HEK293 (cell line): ENCODE results near the gene THBS1.

ENCODE experiments used
- CTCF ChIA-PET: fragments of 350-600 bp; formaldehyde crosslinking; extraction: SDS; loops from one replicate; lab custom pipeline; 2021; ENCODE audit warnings: antibody characterized with exemption; lab: Yijun Ruan, JAX
- POLR2A ChIA-PET: fragments of 300-600 bp; formaldehyde crosslinking; extraction: SDS; loops from one replicate; lab custom pipeline; 2020; ENCODE audit warnings: antibody characterized with exemption, inconsistent platforms; lab: Yijun Ruan, JAX
- H3K27ac ChIP-seq: fragments of 200-500 bp; sonication (Bioruptor generic); 2 replicates; pipeline ENCODE4 v1.5.1; 2014; ENCODE audit warnings: low read depth, low read length, control low read depth, inconsistent platforms; ENCODE audit errors: extremely low read depth
- H3K36me3 ChIP-seq, 2 experiments: fragments of 200-500 bp in 1 of 2; sonication (Bioruptor generic) in 1 of 2; 1 replicate in 1 of 2; 2 replicates in 1 of 2; pipeline ENCODE4 v1.5.1; 2014 to 2017; ENCODE audit warnings: inconsistent platforms in 2 of 2, low read length in 2 of 2; ENCODE audit not compliant: control insufficient read depth in 2 of 2, insufficient read depth in 1 of 2
- H3K4me1 ChIP-seq: fragments of 200-500 bp; sonication (Bioruptor generic); 2 replicates; pipeline ENCODE4 v1.5.1; 2014; ENCODE audit warnings: mild to moderate bottlenecking, low read length, inconsistent platforms; ENCODE audit not compliant: control insufficient read depth, insufficient read depth
- H3K4me3 ChIP-seq: 2 replicates; pipeline ENCODE4 v1.5.1; 2011; ENCODE audit warnings: low read depth, mild to moderate bottlenecking, control low read depth, low read length, moderate library complexity
- H3K9me3 ChIP-seq: fragments of 200-500 bp; sonication (Bioruptor generic); 2 replicates; pipeline ENCODE4 v1.5.1; 2014; ENCODE audit warnings: low read depth, low read length, inconsistent platforms; ENCODE audit not compliant: control insufficient read depth, insufficient read depth
- TRIM28 ChIP-seq: IDR thresholded peaks from 2 replicates; pipeline ENCODE4 v1.6.1; 2011; ENCODE audit warnings: low read length, control low read depth, borderline replicate concordance
- ZEB2 ChIP-seq: fragments of 450-650 bp; formaldehyde crosslinking; IDR thresholded peaks from 2 replicates; pipeline ENCODE4 v1.5.1; 2016; ENCODE audit warnings: missing biosample characterization, missing genetic modification characterization
- ZIC2 ChIP-seq: fragments of 450-650 bp; formaldehyde crosslinking; IDR thresholded peaks from 2 replicates; pipeline ENCODE4 v1.5.1; 2016; ENCODE audit warnings: missing biosample characterization, missing genetic modification characterization
- ZNF292 ChIP-seq: fragments of 450-650 bp; formaldehyde crosslinking; IDR thresholded peaks from 2 replicates; pipeline ENCODE4 v1.5.1; 2016; ENCODE audit warnings: low read depth, missing biosample characterization, missing genetic modification characterization, borderline replicate concordance
- ZNF514 ChIP-seq: fragments of 450-650 bp; formaldehyde crosslinking; IDR thresholded peaks from 2 replicates; pipeline ENCODE4 v1.5.1; 2016; ENCODE audit warnings: missing biosample characterization, missing genetic modification characterization
- ZNF610 ChIP-seq: fragments of 450-650 bp; formaldehyde crosslinking; IDR thresholded peaks from 2 replicates; pipeline ENCODE4 v1.5.1; 2016; ENCODE audit warnings: missing biosample characterization, missing genetic modification characterization, borderline replicate concordance
- TF ChIP-seq, protein P1 (sequence below): fragments of 450-650 bp; formaldehyde crosslinking; IDR thresholded peaks from 2 replicates; pipeline ENCODE4 v1.5.1; 2016; ENCODE audit warnings: missing biosample characterization, missing genetic modification characterization
- TF ChIP-seq, protein P2 (sequence below): fragments of 450-650 bp; IDR thresholded peaks from 2 replicates; pipeline ENCODE4 v1.5.1; 2018; ENCODE audit warnings: missing biosample characterization, mild to moderate bottlenecking, missing genetic modification characterization
- TF ChIP-seq, protein P3 (sequence below): fragments of 450-650 bp; formaldehyde crosslinking; IDR thresholded peaks from 2 replicates; pipeline ENCODE4 v1.5.1; 2016; ENCODE audit warnings: missing biosample characterization, missing genetic modification characterization
- TF ChIP-seq, protein P4 (sequence below): fragments of 450-650 bp; formaldehyde crosslinking; IDR thresholded peaks from 2 replicates; pipeline ENCODE4 v1.5.1; 2016; ENCODE audit warnings: missing biosample characterization, missing genetic modification characterization
- TF ChIP-seq, protein P5 (sequence below): fragments of 450-650 bp; formaldehyde crosslinking; conservative IDR thresholded peaks from 2 replicates; pipeline ENCODE4 v1.5.1; 2016; ENCODE audit warnings: low read depth, missing biosample characterization, missing genetic modification characterization
- TF ChIP-seq, protein P6 (sequence below): fragments of 450-650 bp; formaldehyde crosslinking; IDR thresholded peaks from 2 replicates; pipeline ENCODE4 v1.5.1; 2016; ENCODE audit warnings: missing biosample characterization, missing genetic modification characterization, borderline replicate concordance
- TF ChIP-seq, protein P7 (sequence below): fragments of 450-650 bp; formaldehyde crosslinking; IDR thresholded peaks from 2 replicates; pipeline ENCODE4 v1.5.1; 2016; ENCODE audit warnings: missing biosample characterization, missing genetic modification characterization

Gene THBS1

DNA sequence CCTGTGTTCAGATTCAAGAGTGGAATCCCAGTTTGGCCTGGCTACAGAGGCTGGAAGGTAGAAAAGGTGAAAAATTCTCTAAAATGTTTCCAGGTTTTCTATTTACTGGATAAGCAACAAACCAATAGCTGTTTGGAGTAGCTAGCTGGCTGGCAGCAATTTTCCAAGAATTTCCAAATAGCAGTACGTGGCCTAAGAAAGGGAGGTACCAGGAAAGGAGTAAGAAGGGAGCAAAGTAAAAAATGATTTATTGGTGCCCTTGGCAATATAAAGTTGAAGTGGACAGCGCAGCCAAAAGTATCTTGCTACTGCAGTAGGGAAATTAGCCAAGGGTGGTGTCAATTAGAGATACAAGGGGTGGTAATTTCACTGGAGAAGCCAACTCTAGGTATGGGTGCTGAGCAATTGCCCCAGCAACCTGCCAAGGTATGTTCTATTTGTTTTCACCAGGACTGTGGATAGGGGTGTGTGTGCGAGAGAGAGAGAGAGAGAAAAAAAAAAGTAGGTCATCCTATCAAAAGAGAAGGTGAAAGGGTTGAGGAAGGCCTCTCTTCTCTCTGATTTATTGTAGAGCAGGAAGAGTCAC, 40.8 kb upstream of the THBS1 start (continued):
- TF ChIP-seq, protein P1, sequence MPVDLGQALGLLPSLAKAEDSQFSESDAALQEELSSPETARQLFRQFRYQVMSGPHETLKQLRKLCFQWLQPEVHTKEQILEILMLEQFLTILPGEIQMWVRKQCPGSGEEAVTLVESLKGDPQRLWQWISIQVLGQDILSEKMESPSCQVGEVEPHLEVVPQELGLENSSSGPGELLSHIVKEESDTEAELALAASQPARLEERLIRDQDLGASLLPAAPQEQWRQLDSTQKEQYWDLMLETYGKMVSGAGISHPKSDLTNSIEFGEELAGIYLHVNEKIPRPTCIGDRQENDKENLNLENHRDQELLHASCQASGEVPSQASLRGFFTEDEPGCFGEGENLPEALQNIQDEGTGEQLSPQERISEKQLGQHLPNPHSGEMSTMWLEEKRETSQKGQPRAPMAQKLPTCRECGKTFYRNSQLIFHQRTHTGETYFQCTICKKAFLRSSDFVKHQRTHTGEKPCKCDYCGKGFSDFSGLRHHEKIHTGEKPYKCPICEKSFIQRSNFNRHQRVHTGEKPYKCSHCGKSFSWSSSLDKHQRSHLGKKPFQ, result no peak
- TF ChIP-seq, protein P2, sequence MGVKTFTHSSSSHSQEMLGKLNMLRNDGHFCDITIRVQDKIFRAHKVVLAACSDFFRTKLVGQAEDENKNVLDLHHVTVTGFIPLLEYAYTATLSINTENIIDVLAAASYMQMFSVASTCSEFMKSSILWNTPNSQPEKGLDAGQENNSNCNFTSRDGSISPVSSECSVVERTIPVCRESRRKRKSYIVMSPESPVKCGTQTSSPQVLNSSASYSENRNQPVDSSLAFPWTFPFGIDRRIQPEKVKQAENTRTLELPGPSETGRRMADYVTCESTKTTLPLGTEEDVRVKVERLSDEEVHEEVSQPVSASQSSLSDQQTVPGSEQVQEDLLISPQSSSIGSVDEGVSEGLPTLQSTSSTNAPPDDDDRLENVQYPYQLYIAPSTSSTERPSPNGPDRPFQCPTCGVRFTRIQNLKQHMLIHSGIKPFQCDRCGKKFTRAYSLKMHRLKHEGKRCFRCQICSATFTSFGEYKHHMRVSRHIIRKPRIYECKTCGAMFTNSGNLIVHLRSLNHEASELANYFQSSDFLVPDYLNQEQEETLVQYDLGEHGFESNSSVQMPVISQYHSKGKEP, result no peak
- TF ChIP-seq, protein P3, sequence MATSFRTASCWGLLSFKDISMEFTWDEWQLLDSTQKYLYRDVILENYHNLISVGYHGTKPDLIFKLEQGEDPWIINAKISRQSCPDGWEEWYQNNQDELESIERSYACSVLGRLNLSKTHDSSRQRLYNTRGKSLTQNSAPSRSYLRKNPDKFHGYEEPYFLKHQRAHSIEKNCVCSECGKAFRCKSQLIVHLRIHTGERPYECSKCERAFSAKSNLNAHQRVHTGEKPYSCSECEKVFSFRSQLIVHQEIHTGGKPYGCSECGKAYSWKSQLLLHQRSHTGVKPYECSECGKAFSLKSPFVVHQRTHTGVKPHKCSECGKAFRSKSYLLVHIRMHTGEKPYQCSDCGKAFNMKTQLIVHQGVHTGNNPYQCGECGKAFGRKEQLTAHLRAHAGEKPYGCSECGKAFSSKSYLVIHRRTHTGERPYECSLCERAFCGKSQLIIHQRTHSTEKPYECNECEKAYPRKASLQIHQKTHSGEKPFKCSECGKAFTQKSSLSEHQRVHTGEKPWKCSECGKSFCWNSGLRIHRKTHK (tag by site-specific recombination), result no peak
- TF ChIP-seq, protein P4, sequence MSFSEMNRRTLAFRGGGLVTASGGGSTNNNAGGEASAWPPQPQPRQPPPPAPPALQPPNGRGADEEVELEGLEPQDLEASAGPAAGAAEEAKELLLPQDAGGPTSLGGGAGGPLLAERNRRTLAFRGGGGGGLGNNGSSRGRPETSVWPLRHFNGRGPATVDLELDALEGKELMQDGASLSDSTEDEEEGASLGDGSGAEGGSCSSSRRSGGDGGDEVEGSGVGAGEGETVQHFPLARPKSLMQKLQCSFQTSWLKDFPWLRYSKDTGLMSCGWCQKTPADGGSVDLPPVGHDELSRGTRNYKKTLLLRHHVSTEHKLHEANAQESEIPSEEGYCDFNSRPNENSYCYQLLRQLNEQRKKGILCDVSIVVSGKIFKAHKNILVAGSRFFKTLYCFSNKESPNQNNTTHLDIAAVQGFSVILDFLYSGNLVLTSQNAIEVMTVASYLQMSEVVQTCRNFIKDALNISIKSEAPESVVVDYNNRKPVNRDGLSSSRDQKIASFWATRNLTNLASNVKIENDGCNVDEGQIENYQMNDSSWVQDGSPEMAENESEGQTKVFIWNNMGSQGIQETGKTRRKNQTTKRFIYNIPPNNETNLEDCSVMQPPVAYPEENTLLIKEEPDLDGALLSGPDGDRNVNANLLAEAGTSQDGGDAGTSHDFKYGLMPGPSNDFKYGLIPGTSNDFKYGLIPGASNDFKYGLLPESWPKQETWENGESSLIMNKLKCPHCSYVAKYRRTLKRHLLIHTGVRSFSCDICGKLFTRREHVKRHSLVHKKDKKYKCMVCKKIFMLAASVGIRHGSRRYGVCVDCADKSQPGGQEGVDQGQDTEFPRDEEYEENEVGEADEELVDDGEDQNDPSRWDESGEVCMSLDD (tag by site-specific recombination), result no peak
- no peak for TF ChIP-seq ZNF292 (tag by site-specific recombination)
- TF ChIP-seq, protein P5, sequence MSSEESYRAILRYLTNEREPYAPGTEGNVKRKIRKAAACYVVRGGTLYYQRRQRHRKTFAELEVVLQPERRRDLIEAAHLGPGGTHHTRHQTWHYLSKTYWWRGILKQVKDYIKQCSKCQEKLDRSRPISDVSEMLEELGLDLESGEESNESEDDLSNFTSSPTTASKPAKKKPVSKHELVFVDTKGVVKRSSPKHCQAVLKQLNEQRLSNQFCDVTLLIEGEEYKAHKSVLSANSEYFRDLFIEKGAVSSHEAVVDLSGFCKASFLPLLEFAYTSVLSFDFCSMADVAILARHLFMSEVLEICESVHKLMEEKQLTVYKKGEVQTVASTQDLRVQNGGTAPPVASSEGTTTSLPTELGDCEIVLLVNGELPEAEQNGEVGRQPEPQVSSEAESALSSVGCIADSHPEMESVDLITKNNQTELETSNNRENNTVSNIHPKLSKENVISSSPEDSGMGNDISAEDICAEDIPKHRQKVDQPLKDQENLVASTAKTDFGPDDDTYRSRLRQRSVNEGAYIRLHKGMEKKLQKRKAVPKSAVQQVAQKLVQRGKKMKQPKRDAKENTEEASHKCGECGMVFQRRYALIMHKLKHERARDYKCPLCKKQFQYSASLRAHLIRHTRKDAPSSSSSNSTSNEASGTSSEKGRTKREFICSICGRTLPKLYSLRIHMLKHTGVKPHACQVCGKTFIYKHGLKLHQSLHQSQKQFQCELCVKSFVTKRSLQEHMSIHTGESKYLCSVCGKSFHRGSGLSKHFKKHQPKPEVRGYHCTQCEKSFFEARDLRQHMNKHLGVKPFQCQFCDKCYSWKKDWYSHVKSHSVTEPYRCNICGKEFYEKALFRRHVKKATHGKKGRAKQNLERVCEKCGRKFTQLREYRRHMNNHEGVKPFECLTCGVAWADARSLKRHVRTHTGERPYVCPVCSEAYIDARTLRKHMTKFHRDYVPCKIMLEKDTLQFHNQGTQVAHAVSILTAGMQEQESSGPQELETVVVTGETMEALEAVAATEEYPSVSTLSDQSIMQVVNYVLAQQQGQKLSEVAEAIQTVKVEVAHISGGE (tag by site-specific recombination), result no peak
- TF ChIP-seq ZNF610 (tag by site-specific recombination), result no peak
- TF ChIP-seq ZIC2 (tag by site-specific recombination), result no peak

DNA sequence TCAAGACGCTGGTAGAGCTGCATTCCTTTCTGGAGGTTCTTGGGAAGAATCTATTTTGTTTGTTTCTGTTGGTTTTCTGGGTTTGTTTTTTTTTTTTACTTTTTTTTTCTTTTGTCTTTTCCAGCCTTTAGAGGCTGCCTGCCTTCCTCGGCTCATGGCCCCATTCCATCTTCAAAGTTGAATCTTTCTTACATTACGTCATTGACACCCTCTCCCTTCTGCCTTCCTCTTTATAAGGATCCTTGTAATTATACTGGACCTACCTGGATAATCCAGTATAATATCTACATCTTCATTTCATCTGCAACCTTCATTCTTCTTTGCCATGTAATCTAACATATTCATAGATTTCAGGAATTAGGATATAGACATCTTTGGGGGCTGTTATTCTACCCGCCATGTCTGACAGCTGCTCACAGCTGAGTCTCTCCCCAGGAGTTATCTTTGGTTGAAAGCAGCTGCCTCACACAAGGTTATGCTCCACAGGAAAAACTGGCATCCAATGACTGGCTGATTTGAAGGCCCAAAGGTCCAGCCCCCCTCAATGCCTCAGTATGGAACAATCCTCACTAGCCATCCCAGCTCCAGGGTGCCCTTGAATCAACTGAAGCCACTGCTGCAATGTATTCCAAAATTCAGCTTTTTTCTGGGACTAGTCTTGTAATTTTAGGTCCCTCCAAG, 38.4 kb upstream of the THBS1 start:
- CTCF ChIA-PET, result no interaction called here
- TF ChIP-seq, protein P6, sequence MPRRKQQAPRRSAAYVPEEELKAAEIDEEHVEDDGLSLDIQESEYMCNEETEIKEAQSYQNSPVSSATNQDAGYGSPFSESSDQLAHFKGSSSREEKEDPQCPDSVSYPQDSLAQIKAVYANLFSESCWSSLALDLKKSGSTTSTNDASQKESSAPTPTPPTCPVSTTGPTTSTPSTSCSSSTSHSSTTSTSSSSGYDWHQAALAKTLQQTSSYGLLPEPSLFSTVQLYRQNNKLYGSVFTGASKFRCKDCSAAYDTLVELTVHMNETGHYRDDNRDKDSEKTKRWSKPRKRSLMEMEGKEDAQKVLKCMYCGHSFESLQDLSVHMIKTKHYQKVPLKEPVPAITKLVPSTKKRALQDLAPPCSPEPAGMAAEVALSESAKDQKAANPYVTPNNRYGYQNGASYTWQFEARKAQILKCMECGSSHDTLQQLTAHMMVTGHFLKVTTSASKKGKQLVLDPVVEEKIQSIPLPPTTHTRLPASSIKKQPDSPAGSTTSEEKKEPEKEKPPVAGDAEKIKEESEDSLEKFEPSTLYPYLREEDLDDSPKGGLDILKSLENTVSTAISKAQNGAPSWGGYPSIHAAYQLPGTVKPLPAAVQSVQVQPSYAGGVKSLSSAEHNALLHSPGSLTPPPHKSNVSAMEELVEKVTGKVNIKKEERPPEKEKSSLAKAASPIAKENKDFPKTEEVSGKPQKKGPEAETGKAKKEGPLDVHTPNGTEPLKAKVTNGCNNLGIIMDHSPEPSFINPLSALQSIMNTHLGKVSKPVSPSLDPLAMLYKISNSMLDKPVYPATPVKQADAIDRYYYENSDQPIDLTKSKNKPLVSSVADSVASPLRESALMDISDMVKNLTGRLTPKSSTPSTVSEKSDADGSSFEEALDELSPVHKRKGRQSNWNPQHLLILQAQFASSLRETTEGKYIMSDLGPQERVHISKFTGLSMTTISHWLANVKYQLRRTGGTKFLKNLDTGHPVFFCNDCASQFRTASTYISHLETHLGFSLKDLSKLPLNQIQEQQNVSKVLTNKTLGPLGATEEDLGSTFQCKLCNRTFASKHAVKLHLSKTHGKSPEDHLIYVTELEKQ (tag by site-specific recombination), result no peak
- no peak for TF ChIP-seq ZEB2
- TF ChIP-seq, protein P7, sequence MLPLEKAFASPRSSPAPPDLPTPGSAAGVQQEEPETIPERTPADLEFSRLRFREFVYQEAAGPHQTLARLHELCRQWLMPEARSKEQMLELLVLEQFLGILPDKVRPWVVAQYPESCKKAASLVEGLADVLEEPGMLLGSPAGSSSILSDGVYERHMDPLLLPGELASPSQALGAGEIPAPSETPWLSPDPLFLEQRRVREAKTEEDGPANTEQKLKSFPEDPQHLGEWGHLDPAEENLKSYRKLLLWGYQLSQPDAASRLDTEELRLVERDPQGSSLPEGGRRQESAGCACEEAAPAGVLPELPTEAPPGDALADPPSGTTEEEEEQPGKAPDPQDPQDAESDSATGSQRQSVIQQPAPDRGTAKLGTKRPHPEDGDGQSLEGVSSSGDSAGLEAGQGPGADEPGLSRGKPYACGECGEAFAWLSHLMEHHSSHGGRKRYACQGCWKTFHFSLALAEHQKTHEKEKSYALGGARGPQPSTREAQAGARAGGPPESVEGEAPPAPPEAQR (tag by site-specific recombination), result no peak
- TF ChIP-seq ZNF514 (tag by site-specific recombination), result no peak
- TF ChIP-seq TRIM28, result no peak
- H3K4me1 ChIP-seq, result no peaks in the 10 kb centered on the region
- POLR2A ChIA-PET, result no interaction called here
- H3K4me3 ChIP-seq, result no peak overlapping the region
- no peaks in the 10 kb centered on the region for H3K36me3 ChIP-seq
- no peaks in the 10 kb centered on the region for H3K9me3 ChIP-seq
- no peak overlapping the region for H3K27ac ChIP-seq
